ENCODE results near the gene CPA1. TPM values are rescaled to one million over a fixed set of nuclear protein-coding genes. Genes with fewer than 3 reads are reported as not detected.

CPA1 gene
- total and polyA plus RNA-seq, 2 of the 4 experiments (the other 2 are of a cell fraction): not detected

DNA sequence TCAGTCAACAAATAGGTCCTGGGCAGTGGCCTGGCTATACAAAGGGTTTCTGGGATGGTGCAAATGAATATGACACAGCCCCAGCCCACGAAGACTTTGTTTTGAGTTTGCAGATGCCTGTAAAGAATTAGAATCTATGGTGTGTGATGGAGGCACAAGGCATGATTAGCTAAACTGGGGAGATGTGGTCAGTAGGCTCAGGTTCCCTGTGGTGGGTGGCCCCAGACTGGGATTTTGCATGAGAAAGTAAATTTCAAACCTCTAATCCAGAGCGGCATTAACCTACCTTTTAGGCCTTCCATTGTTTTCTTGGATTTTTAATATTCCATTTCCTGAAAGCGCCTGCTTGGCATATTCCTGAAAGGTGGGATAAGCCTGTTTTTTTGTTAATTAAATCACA lies 42.1 kb upstream of the CPA1 start:
- Histone ChIP-seq H3K36me3 (ENCODE audit: control insufficient read depth, insufficient read depth, low read length) (no peaks in the 10 kb centered on the region), H3K4ac (ENCODE audit: low read depth, low read length) (no peak overlapping the region), H3K4me2 (ENCODE audit: low read depth, low read length) (no peak overlapping the region), H3K27ac (ENCODE audit: insufficient read depth, low read length) (no peak overlapping the region), H4K91ac (ENCODE audit: insufficient read depth, low read depth, low read length) (no peak overlapping the region), H3K4me1 (ENCODE audit: control insufficient read depth, insufficient read depth, low read length) (no peaks in the 10 kb centered on the region), H4K5ac (ENCODE audit: low read depth, low read length) (no peak overlapping the region), H3K79me1 (ENCODE audit: low read depth in 1 of 2, low read length in 2 of 2) (no peaks in the 10 kb centered on the region), H3K14ac (replicated peaks; ENCODE audit: low read depth, low read length) (no peak overlapping the region), H3K9me1 (ENCODE audit: insufficient read depth, low read length) (peaks cover 4% of the 10 kb centered on the region; the same call in 1 of the 2 replicates), H2BK20ac (ENCODE audit: low read depth, low read length) (no peak overlapping the region), H3K9ac (ENCODE audit: low read depth, low read length) (no peak overlapping the region), H2BK15ac (ENCODE audit: low read depth, low read length) (no peak overlapping the region), H4K20me1 (ENCODE audit: insufficient read depth, low read length) (no peaks in the 10 kb centered on the region), H4K8ac (ENCODE audit: low read depth in 2 of 2, low read length in 2 of 2) (no peak overlapping the region), H2AK9ac (replicated peaks; ENCODE audit: low read depth, low read length, poor library complexity) (no peak overlapping the region), H2BK5ac (ENCODE audit: low read depth, low read length, poor library complexity, severe bottlenecking) (no peak overlapping the region), H3K9me3 (ENCODE audit: control insufficient read depth, insufficient read depth, low read length) (no peaks in the 10 kb centered on the region), H3K18ac (ENCODE audit: low read depth, low read length) (no peak overlapping the region), H2AFZ (replicated peaks; ENCODE audit: low read length, poor library complexity) (no peak overlapping the region), H2BK120ac (ENCODE audit: low read depth, low read length) (no peak overlapping the region), H3K56ac (ENCODE audit: extremely low read depth, insufficient read depth, low read length) (no peak overlapping the region), H3K4me3 (ENCODE audit: insufficient read depth, low read depth, low read length) (no peak overlapping the region), H3K23ac (ENCODE audit: low read depth, low read length) (no peak overlapping the region), H2AK5ac (ENCODE audit: low read depth, low read length) (no peak overlapping the region; the same call in 1 of the 2 replicates), H3K27me3 (ENCODE audit: control insufficient read depth, insufficient read depth, low read length) (no peaks in the 10 kb centered on the region)
- dilution Hi-C loops (cut with HindIII; ENCODE audit: low sequenced_read_pairs, unreplicated experiment) (no loop called here), in situ Hi-C loops (cut with MboI; ENCODE audit: low sequenced_read_pairs) (no loop called here), intact Hi-C loops (cut with micrococcal nuclease) (no loop called here)
- POLR2A ChIA-PET (ENCODE audit: unreplicated experiment): no interaction called here
- BruUV-seq (replicated peaks): no TSS peak
- ATAC-seq (ENCODE audit: low read depth): no peak
- TF ChIP-seq MXI1 (IDR thresholded peaks at IDR 0.05; ENCODE audit: borderline replicate concordance, low read depth, low read length) (no peak), SMC3 (IDR thresholded peaks at IDR 0.05; ENCODE audit: low read depth, low read length) (no peak), RAD21 (IDR thresholded peaks at IDR 0.05; ENCODE audit: low read length) (no peak), FOS (IDR thresholded peaks at IDR 0.05; ENCODE audit: low read depth, low read length) (no peak), POLR2A (IDR thresholded peaks at IDR 0.05; ENCODE audit: low read depth, low read length) (no peak), RCOR1 (IDR thresholded peaks at IDR 0.05; ENCODE audit: insufficient replicate concordance, low read length) (no peak), NFE2L2 (IDR thresholded peaks at IDR 0.05; ENCODE audit: low read depth, low read length) (no peak), CEBPB (IDR thresholded peaks at IDR 0.05; ENCODE audit: low read depth, low read length) (no peak), MAZ (IDR thresholded peaks at IDR 0.05; ENCODE audit: borderline replicate concordance, low read depth, low read length) (no peak)
- TF ChIP-seq, protein P1, sequence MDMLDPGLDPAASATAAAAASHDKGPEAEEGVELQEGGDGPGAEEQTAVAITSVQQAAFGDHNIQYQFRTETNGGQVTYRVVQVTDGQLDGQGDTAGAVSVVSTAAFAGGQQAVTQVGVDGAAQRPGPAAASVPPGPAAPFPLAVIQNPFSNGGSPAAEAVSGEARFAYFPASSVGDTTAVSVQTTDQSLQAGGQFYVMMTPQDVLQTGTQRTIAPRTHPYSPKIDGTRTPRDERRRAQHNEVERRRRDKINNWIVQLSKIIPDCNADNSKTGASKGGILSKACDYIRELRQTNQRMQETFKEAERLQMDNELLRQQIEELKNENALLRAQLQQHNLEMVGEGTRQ (IDR thresholded peaks at IDR 0.05; ENCODE audit: low read depth, low read length): no peak
- CTCF ChIA-PET: no interaction called here
- no peak for DNase-seq
- 83% methylated on average over 1 of the region's 3 CpGs; no CpG with 5 or more reads in 1 of the 2 experiments for WGBS, 2 experiments (ENCODE audit: extremely low coverage in 2 of 2, insufficient read length in 1 of 2)

Measured in IMR-90 (cell line).